ENCODE data around the gene DUS3L. TPM values are rescaled to one million over a fixed set of nuclear protein-coding genes. Genes with fewer than 3 reads are reported as not detected.

DUS3L gene
- total and polyA plus RNA-seq, 2 of the 8 experiments (the other 6 are each of a cell fraction or from before 2014, with no cell fraction given), result 37.6 to 39.1 TPM

DNA sequence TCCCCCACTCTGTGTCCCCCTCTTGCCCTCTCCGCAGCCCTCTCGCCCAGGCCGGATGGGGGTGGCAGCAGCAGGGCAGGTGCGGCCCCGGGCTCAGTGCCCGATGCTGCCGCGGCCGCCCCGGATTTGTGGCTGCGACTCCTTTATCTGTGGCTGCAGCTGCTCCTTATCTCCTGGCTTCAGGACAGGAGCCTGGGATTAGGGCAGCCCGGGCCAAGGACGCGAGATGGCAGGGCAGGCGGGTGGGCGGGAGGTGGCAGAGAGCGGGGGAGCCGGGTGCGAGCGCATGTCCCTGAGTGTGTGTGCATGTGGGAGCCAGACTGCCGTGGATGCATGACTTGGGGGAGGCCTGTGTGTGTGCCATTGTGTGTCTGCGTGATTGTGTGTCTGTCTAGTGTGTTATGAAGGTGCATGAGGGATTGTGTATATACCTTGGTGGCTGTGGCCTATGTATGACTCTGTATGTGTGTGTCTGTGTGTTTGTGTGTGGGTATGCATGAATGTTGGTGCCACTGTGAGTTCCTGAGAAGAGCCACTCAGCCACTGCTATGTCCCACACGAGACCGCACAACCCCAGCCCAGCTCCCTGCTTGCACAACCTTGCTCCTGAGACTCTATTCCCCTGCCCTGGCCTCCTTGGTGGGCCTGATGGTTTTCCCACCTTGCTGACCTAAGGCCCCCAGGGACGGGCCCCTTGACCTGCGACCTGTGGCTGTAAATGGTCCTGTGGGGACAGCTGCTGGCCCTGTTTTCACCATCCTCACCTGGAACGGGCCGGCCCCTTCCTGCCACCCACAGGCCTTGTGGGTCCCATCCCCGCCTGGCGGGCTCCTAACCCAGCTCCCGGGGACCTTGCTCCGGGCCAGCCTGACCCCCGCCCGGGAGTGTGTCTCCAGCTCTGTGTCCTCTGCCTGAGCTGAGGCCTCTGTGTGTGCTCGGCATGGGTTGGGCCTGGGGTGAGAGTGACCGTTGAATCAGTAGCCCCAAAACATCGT is 8.6 kb upstream of the DUS3L start:
- ChIA-PET CTCF (ENCODE audit: partially characterized antibody) (interaction anchor here (0.9 to 1.6 kb wide), 2 partner anchors 110 to 219 kb away, joined by 3 to 6 read pairs; partner anchors contain the start of gene RPL36), POLR2A (ENCODE audit: partially characterized antibody) (interaction anchor here (1.0 to 3.0 kb wide), 4 partner anchors 8 to 108 kb away, joined by 3 to 12 read pairs (median 4); no protein-coding TSS in a partner anchor)
- no peaks in the 10 kb centered on the region for H3K9me3 ChIP-seq (ENCODE audit: insufficient read depth in 2 of 2, low read depth in 1 of 2, low read length in 1 of 2)
- peaks cover 3% of the 10 kb centered on the region for H3K23me2 ChIP-seq (ENCODE audit: low read depth, low read length)
- H2BK15ac ChIP-seq (ENCODE audit: low read length), result no peak overlapping the region
- no peak overlapping the region for H3K56ac ChIP-seq (replicated peaks; ENCODE audit: insufficient read length, low read depth, low read length)
- H2AFZ ChIP-seq (ENCODE audit: low read length), result no peak overlapping the region
- no peak overlapping the region for H2AK5ac ChIP-seq (ENCODE audit: low read depth, low read length)
- DNase-seq (ENCODE audit: low read depth in 1 of 2, low spot score in 2 of 2), result no peak
- H3K4me1 ChIP-seq (replicated peaks in 1 of 4; ENCODE audit: control insufficient read depth in 3 of 4, insufficient read depth in 4 of 4, low read length in 3 of 4), result peaks cover 0 to 13% (median 7%) of the 10 kb centered on the region in 4 experiments; a peak in 5 of 7 replicates
- no peaks in the 10 kb centered on the region for H3K79me2 ChIP-seq (ENCODE audit: control insufficient read depth in 1 of 2, insufficient read depth in 2 of 2, low read length in 2 of 2)
- H3K4ac ChIP-seq (replicated peaks; ENCODE audit: insufficient read length, low read depth, low read length), result no peak overlapping the region
- H3K79me1 ChIP-seq (ENCODE audit: low read depth, low read length), result no peaks in the 10 kb centered on the region
- no peak overlapping the region for H3K14ac ChIP-seq (ENCODE audit: insufficient read length)
- H2BK20ac ChIP-seq (ENCODE audit: low read length), result no peak overlapping the region
- no peak overlapping the region for H3K4me2 ChIP-seq (ENCODE audit: insufficient read depth in 1 of 2, low read depth in 2 of 2, low read length in 2 of 2)
- peaks cover 2 to 15% (median 8%) of the 10 kb centered on the region in 4 experiments; a peak in 6 of 7 replicates for H3K27me3 ChIP-seq (replicated peaks in 1 of 4; ENCODE audit: control insufficient read depth in 3 of 4, extremely low read depth in 1 of 4, insufficient read depth in 3 of 4, low read length in 3 of 4)
- no peak overlapping the region for H3K27ac ChIP-seq (ENCODE audit: low read depth, low read length)
- no peak overlapping the region for H3K23ac ChIP-seq (ENCODE audit: insufficient read length)
- no peak for TF ChIP-seq SIX5 (IDR thresholded peaks at IDR 0.05; ENCODE audit: low read depth, low read length)
- no peak for TF ChIP-seq NRF1 (IDR thresholded peaks at IDR 0.05; ENCODE audit: low read depth, low read length)
- no peak for TF ChIP-seq JUND (IDR thresholded peaks at IDR 0.05; ENCODE audit: low read length)
- TF ChIP-seq CBX5 (IDR thresholded peaks at IDR 0.05; ENCODE audit: low read depth, low read length), result no peak
- no peak for TF ChIP-seq KDM5A (IDR thresholded peaks at IDR 0.05; ENCODE audit: low read length)
- no peak for TF ChIP-seq KDM1A (IDR thresholded peaks at IDR 0.05; ENCODE audit: borderline replicate concordance, low read length)
- no peak for TF ChIP-seq POLR2AphosphoS5 (IDR thresholded peaks at IDR 0.05; ENCODE audit: low read depth, low read length)
- H3K9ac ChIP-seq (replicated peaks in 1 of 4; ENCODE audit: extremely low read depth in 1 of 4, low read depth in 3 of 4, low read length in 3 of 4), result no peak overlapping the region
- H2BK5ac ChIP-seq (ENCODE audit: low read depth, low read length), result no peak overlapping the region
- H3K36me3 ChIP-seq (ENCODE audit: control insufficient read depth in 2 of 4, insufficient read depth in 4 of 4, low read length in 3 of 4), result no peaks in the 10 kb centered on the region
- no peak overlapping the region for H3K4me3 ChIP-seq (ENCODE audit: extremely low read depth in 1 of 4, insufficient read depth in 2 of 4, low read depth in 3 of 4, low read length in 4 of 4)
- no peak for FAIRE-seq
- H4K8ac ChIP-seq (ENCODE audit: extremely low read depth, insufficient read depth, low read length), result no peak overlapping the region
- H4K20me1 ChIP-seq (replicated peaks in 1 of 2; ENCODE audit: control insufficient read depth in 1 of 2, insufficient read depth in 2 of 2, low read length in 2 of 2), result peaks cover 0 to 3% of the 10 kb centered on the region in 2 experiments
- H2BK12ac ChIP-seq (ENCODE audit: low read depth, low read length), result no peak overlapping the region
- H2BK120ac ChIP-seq (replicated peaks; ENCODE audit: low read depth, low read length), result no peak overlapping the region
- H4K5ac ChIP-seq (ENCODE audit: insufficient read length, low read depth, low read length), result no peak overlapping the region
- H3K18ac ChIP-seq (ENCODE audit: extremely low read depth, low read length), result no peak overlapping the region
- WGBS, 2 experiments (ENCODE audit: extremely low coverage in 1 of 2, insufficient coverage in 1 of 2, insufficient read length in 1 of 2, insufficient replicate concordance in 2 of 2, low coverage in 1 of 2, low lambda C conversion rate in 2 of 2, missing lambda C conversion rate in 1 of 2), result 85% methylated on average over 27 of the region's 37 CpGs; no CpG with 5 or more reads in 1 of the 2 experiments
- H4K91ac ChIP-seq (replicated peaks; ENCODE audit: insufficient read length, low read length), result no peak overlapping the region
